MCF 10A (cell line): ENCODE results near the gene ZDHHC18. TPM values are rescaled to one million over a fixed set of nuclear protein-coding genes. Genes with fewer than 3 reads are reported as not detected.
"Not testable (repeated sequence)": the region's sequence is repeated elsewhere in the genome, so short reads cannot be mapped to it uniquely, and the experiment has no call there.

Experiments used
- BruUV-seq: library from RNA; stranded (reverse); fragments of 400-500 nt; replicated peaks from 2 replicates; lab custom pipeline; 2021; lab: Mats Ljungman, UMichigan
- CTCF ChIA-PET: fragments of 300-600 bp; sonication (Branson Sonifier 250); formaldehyde crosslinking; extraction: SDS; loops from one replicate; lab custom pipeline; 2021; ENCODE audit warnings: antibody characterized with exemption, inconsistent platforms; lab: Yijun Ruan, JAX
- POLR2A ChIA-PET: fragments of 300-600, 350-650 bp; sonication (Branson Sonifier 250); formaldehyde crosslinking; extraction: SDS; loops from one replicate; lab custom pipeline; 2020; ENCODE audit warnings: antibody characterized with exemption, inconsistent platforms; lab: Yijun Ruan, JAX
- DNase-seq: peaks from one replicate; pipeline ENCODE4 v3.0.0-alpha.2; 2018; ENCODE audit not compliant: unreplicated experiment
- H3K27ac Mint-ChIP-seq: one replicate; pipeline ENCODE4 v1.8.0; 2022; ENCODE audit warnings: mild to moderate bottlenecking, low read depth, mixed read lengths; ENCODE audit not compliant: unreplicated experiment
- H3K27me3 Mint-ChIP-seq: one replicate; pipeline ENCODE4 v1.8.0; 2022; ENCODE audit warnings: mixed read lengths; ENCODE audit not compliant: insufficient read depth, unreplicated experiment
- H3K36me3 Mint-ChIP-seq: one replicate; pipeline ENCODE4 v1.8.0; 2022; ENCODE audit warnings: mild to moderate bottlenecking, moderate library complexity, mixed read lengths; ENCODE audit not compliant: insufficient read depth, unreplicated experiment
- H3K4me1 Mint-ChIP-seq: one replicate; pipeline ENCODE4 v1.8.0; 2022; ENCODE audit warnings: mixed read lengths; ENCODE audit not compliant: insufficient read depth, unreplicated experiment
- H3K4me3 Mint-ChIP-seq: one replicate; pipeline ENCODE4 v1.8.0; 2022; ENCODE audit warnings: mild to moderate bottlenecking, moderate library complexity, mixed read lengths; ENCODE audit not compliant: unreplicated experiment
- H3K9me3 Mint-ChIP-seq: one replicate; pipeline ENCODE4 v1.8.0; 2022; ENCODE audit warnings: mixed read lengths; ENCODE audit not compliant: unreplicated experiment
- CTCF ChIP-seq: fragments of 200-600 bp; IDR thresholded peaks from one replicate; pipeline ENCODE4 v1.8.0; 2022; ENCODE audit warnings: antibody characterized with exemption, mild to moderate bottlenecking; ENCODE audit not compliant: unreplicated experiment
- intact Hi-C: fragments of 100-400 bp; cut with micrococcal nuclease; formaldehyde crosslinking; loops from 2 replicates; pipeline ENCODE4 v1.14.1; 2022
- total RNA-seq: library from RNA; stranded (reverse); gene quantifications from 2 replicates; pipeline ENCODE4 v1.2.3, GENCODE V29; 2022

Gene ZDHHC18
- total RNA-seq, 1 experiment from 2014 or later, result 14.0 TPM

DNA sequence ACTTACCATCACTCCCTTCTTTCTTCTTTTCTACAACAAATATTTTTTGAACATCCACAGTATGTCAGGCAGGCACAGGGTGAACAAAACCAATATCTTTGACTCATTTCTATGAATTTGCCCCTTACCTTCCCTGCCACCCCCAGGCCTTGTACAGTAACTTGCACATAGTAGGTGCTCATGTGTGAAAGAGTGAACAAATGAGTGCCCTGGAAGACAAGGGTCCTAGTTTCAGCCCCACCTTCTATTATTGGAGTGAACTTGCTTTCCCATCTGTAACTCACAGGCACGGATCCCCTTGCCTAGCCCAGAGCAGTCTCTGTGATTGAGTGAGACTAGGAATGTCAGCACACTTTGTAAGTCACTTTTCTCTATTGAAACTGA lies 12.8 kb downstream of the ZDHHC18 start:
- H3K27me3 Mint-ChIP-seq, result no peaks in the 10 kb centered on the region
- intact Hi-C loops, result no loop called here
- H3K36me3 Mint-ChIP-seq, result peaks cover 43% of the 10 kb centered on the region
- H3K27ac Mint-ChIP-seq, result no peak overlapping the region
- no peaks in the 10 kb centered on the region for H3K9me3 Mint-ChIP-seq
- CTCF ChIA-PET, result interaction anchor here (1.5 kb wide), 1 partner anchor 10 kb away, joined by 4 read pairs; no protein-coding TSS in a partner anchor
- H3K4me3 Mint-ChIP-seq, result no peak overlapping the region
- POLR2A ChIA-PET, result interaction anchor here (0.8 kb wide), 1 partner anchor 18 kb away, joined by 3 read pairs; no protein-coding TSS in a partner anchor
- DNase-seq, result no peak
- H3K4me1 Mint-ChIP-seq, result no peaks in the 10 kb centered on the region
- TF ChIP-seq CTCF, result no peak
- no TSS peak for BruUV-seq

DNA sequence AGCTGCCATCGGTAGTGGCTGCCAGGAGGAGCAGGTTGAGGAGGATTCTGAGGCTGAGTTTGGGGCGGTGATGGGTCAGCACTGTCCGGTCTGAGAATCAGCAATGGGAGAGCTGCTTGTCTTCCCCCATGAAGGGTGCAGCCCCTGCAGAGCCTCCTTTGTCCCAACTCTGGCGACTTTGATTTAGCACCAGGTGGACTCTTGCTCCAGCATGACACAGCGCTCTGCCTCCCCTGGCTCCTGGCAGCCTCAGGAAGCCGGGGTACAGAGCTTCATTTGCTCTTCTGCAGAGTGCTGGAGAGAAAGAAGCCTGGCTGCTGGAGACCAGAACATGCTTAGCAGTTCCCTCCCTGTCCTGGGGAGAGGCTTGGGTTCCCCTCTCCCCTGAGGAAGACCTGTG lies 13.3 kb downstream of the ZDHHC18 start:
- Mint-ChIP-seq H3K4me3 (no peak overlapping the region), H3K27ac (no peak overlapping the region), H3K36me3 (peaks cover 40% of the 10 kb centered on the region), H3K9me3 (no peaks in the 10 kb centered on the region), H3K27me3 (no peaks in the 10 kb centered on the region), H3K4me1 (no peaks in the 10 kb centered on the region)
- no TSS peak for BruUV-seq
- ChIA-PET POLR2A (interaction anchor here (0.8 kb wide), 1 partner anchor 18 kb away, joined by 3 read pairs; no protein-coding TSS in a partner anchor), CTCF (interaction anchor here (1.5 kb wide), 1 partner anchor 9 kb away, joined by 4 read pairs; no protein-coding TSS in a partner anchor)
- DNase-seq, result no peak
- TF ChIP-seq CTCF, result no peak
- intact Hi-C loops, result no loop called here

GRCh38 chr1:26844424-26845196 lies 18.1 kb downstream of the ZDHHC18 start:
- intact Hi-C loops, result no loop called here
- CTCF ChIA-PET, result interaction anchor here (0.5 kb wide), 1 partner anchor 17 kb away, joined by 5 read pairs; no protein-coding TSS in a partner anchor
- peaks cover 21% of the 10 kb centered on the region for H3K4me1 Mint-ChIP-seq
- no TSS peak for BruUV-seq
- H3K27me3 Mint-ChIP-seq, result no peaks in the 10 kb centered on the region
- no peak overlapping the region for H3K27ac Mint-ChIP-seq
- TF ChIP-seq CTCF, result no peak
- H3K9me3 Mint-ChIP-seq, result no peaks in the 10 kb centered on the region
- no peak for DNase-seq
- peaks cover 57% of the 10 kb centered on the region for H3K36me3 Mint-ChIP-seq
- H3K4me3 Mint-ChIP-seq, result no peak overlapping the region
- POLR2A ChIA-PET, result interaction anchor here (0.7 to 1.2 kb wide), 3 partner anchors 18 to 151 kb away, joined by 3 read pairs; partner anchors contain the start of genes NUDC and ZDHHC18

- not testable (repeated sequence) for H3K4me3 Mint-ChIP-seq, DNase-seq, BruUV-seq, H3K27me3 Mint-ChIP-seq, H3K9me3 Mint-ChIP-seq
- CTCF ChIA-PET, result interaction anchor here (0.6 to 2.3 kb wide), 9 partner anchors 8 to 1116 kb away, joined by 3 to 23 read pairs (median 4); no protein-coding TSS in a partner anchor
- POLR2A ChIA-PET, result interaction anchor here (5.8 kb wide), 1 partner anchor 14 kb away, joined by 131 read pairs; the partner anchor contains the start of gene SFN
- intact Hi-C loops, result loop anchor here (2.0 kb wide), 1 partner anchor 17 kb away; no protein-coding TSS in a partner anchor
- Mint-ChIP-seq H3K27ac (peak overlapping the region; percentile 77), H3K4me1 (peaks cover 26% of the 10 kb centered on the region), H3K36me3 (peaks cover 67% of the 10 kb centered on the region)
Observed at GRCh38 chr1:26847826-26848225, 21.3 kb downstream of the ZDHHC18 start.
